ENCODE measurements around the gene TMEM169. TPM values are rescaled to one million over a fixed set of nuclear protein-coding genes. Genes with fewer than 3 reads are reported as not detected.

The TMEM169 gene
- total and polyA plus RNA-seq, 10 of the 15 experiments (the other 5 are each of a cell fraction or from before 2014, with no cell fraction given) = 0.23 to 3.2 (median 2.3) TPM

DNA sequence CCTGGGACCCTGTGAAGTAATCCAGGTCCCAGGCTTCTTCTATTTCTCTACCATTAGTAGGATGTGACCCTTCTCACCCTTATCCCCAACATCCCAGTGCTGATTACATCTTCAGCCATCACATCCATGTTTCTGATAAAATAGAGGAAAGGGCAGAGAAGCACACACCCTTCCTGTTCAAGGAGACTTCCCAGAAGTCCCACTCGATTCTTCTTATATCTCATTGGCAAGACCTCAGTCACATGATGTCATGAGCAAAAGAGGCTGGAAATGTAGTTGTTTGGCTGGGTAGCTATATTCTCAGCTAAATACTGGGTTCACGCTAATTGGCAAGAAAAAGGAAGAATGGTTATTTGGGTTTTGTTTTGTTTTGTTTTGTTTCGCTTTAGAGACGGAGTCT, 19.4 kb downstream of the TMEM169 start:
- no peak for FAIRE-seq
- intact Hi-C loops (cut with micrococcal nuclease; ENCODE audit: unreplicated experiment) (no loop called here), in situ Hi-C loops (cut with MboI) (no loop called here)
- Histone ChIP-seq H4K20me1 (ENCODE audit: control insufficient read depth, insufficient read depth) (no peaks in the 10 kb centered on the region), H3K79me2 (ENCODE audit: control insufficient read depth, insufficient read depth, low read length) (no peaks in the 10 kb centered on the region), H3K9ac (ENCODE audit: control insufficient read depth, insufficient read depth, low read length) (no peak overlapping the region), H3K4me1 (ENCODE audit: control insufficient read depth, insufficient read depth, low read length) (no peaks in the 10 kb centered on the region), H2AFZ (ENCODE audit: control insufficient read depth, low read depth, low read length) (no peak overlapping the region), H3K4me3 (no peak overlapping the region), H3K36me3 (ENCODE audit: control insufficient read depth in 2 of 2, insufficient read depth in 2 of 2, low read length in 1 of 2) (no peaks in the 10 kb centered on the region), H3K9me3 (replicated peaks; ENCODE audit: control insufficient read depth, insufficient read depth, low read length) (no peaks in the 10 kb centered on the region), H3K4me2 (ENCODE audit: control insufficient read depth, insufficient read depth) (no peak overlapping the region), H3K27ac (ENCODE audit: control insufficient read depth, insufficient read depth) (no peak overlapping the region), H3K27me3 (replicated peaks in 1 of 2; ENCODE audit: control insufficient read depth in 2 of 2, insufficient read depth in 2 of 2, low read length in 1 of 2) (no peaks in the 10 kb centered on the region)
- no TSS peak for BruUV-seq (replicated peaks)
- CTCF ChIA-PET = interaction anchor here (1.0 kb wide), 1 partner anchor 9 kb away, joined by 3 read pairs; no protein-coding TSS in a partner anchor
- WGBS (ENCODE audit: insufficient coverage, insufficient replicate concordance, low lambda C conversion rate, missing lambda C conversion rate) = 87% methylated on average over 4 of the region's 4 CpGs
- ATAC-seq = no peak
- RAD21 ChIA-PET (ENCODE audit: unreplicated experiment) = interaction anchor here (1.2 to 1.4 kb wide), 2 partner anchors 11 to 67 kb away, joined by 3 read pairs; no protein-coding TSS in a partner anchor
- no peak for DNase-seq (ENCODE audit: low read depth, low spot score)
- TF ChIP-seq HCFC1 (IDR thresholded peaks at IDR 0.05; ENCODE audit: low read length) (no peak), GABPA (IDR thresholded peaks at IDR 0.05; ENCODE audit: low read depth) (no peak), JUNB (IDR thresholded peaks at IDR 0.05) (no peak), MTA2 (IDR thresholded peaks at IDR 0.05; ENCODE audit: low read depth) (no peak), HDAC2 (IDR thresholded peaks at IDR 0.05) (no peak), STAT1 (conservative IDR thresholded peaks at IDR 0.05) (no peak), PML (IDR thresholded peaks at IDR 0.05; ENCODE audit: low read length) (no peak), POLR2AphosphoS5 (IDR thresholded peaks at IDR 0.05; ENCODE audit: low read length) (no peak), NFYA (IDR thresholded peaks at IDR 0.05; ENCODE audit: borderline replicate concordance, low read depth, low read length) (no peak), CREM (IDR thresholded peaks at IDR 0.05; ENCODE audit: low read depth) (no peak)
- TF ChIP-seq, protein P1, sequence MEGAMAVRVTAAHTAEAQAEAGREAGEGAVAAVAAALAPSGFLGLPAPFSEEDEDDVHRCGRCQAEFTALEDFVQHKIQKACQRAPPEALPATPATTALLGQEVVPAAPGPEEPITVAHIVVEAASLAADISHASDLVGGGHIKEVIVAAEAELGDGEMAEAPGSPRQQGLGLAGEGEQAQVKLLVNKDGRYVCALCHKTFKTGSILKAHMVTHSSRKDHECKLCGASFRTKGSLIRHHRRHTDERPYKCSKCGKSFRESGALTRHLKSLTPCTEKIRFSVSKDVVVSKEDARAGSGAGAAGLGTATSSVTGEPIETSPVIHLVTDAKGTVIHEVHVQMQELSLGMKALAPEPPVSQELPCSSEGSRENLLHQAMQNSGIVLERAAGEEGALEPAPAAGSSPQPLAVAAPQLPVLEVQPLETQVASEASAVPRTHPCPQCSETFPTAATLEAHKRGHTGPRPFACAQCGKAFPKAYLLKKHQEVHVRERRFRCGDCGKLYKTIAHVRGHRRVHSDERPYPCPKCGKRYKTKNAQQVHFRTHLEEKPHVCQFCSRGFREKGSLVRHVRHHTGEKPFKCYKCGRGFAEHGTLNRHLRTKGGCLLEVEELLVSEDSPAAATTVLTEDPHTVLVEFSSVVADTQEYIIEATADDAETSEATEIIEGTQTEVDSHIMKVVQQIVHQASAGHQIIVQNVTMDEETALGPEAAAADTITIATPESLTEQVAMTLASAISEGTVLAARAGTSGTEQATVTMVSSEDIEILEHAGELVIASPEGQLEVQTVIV (IDR thresholded peaks at IDR 0.05; ENCODE audit: borderline replicate concordance, partially characterized antibody) = no peak
- SMC1A ChIA-PET (ENCODE audit: uncharacterized antibody, unreplicated experiment) = interaction anchor here (0.9 to 1.0 kb wide), 2 partner anchors 12 to 42 kb away, joined by 3 read pairs; no protein-coding TSS in a partner anchor
- POLR2A ChIA-PET = interaction anchor here (0.8 kb wide), 1 partner anchor 20 kb away, joined by 5 read pairs; the partner anchor contains the start of gene PECR
